ENCODE results near the gene SYNE1. TPM values are rescaled to one million over a fixed set of nuclear protein-coding genes. Genes with fewer than 3 reads are reported as not detected.

The SYNE1 gene
- total RNA-seq, 1 experiment from 2014 or later, result 2.5 TPM

- no peak overlapping the region for H3K4me3 ChIP-seq (ENCODE audit: insufficient read depth, low read depth, low read length)
- DNase-seq, result no peak
Measured at GRCh38 chr6:152261179-152261578, 376.0 kb downstream of the SYNE1 start.

GRCh38 chr6:152259234-152259633 lies 377.9 kb downstream of the SYNE1 start:
- H3K27me3 ChIP-seq (ENCODE audit: control insufficient read depth, insufficient read depth, low read length), result no peaks in the 10 kb centered on the region
- no peaks in the 10 kb centered on the region for H3K36me3 ChIP-seq (replicated peaks; ENCODE audit: control insufficient read depth, insufficient read depth, low read length)
- no peak for DNase-seq
- H3K4me3 ChIP-seq (ENCODE audit: insufficient read depth, low read depth, low read length), result no peak overlapping the region

More at GRCh38 chr6:152261179-152261578, 376.0 kb downstream of the SYNE1 start:
- H3K36me3 ChIP-seq (replicated peaks; ENCODE audit: control insufficient read depth, insufficient read depth, low read length), result no peaks in the 10 kb centered on the region
- no peaks in the 10 kb centered on the region for H3K27me3 ChIP-seq (ENCODE audit: control insufficient read depth, insufficient read depth, low read length)

DNA sequence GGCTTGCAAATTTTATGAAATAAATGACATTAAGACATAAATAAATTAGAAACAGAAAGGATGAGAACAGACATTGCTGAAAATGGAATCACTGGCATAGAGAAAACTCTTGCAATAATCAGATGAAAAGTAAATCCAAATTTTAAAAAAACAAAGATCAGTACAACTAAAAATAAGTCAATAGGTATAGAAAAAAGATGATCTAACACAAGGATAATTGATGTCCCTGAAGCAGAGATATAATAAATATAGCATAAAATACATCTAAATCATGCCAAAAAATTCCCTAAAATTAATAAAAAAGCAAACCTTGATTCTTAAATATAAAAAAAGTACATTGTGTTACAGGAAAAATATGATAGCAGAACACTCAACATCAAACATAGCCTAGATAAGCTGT lies 379.6 kb downstream of the SYNE1 start:
- Histone ChIP-seq H3K4me3 (ENCODE audit: insufficient read depth, low read depth, low read length) (no peak overlapping the region), H3K36me3 (replicated peaks; ENCODE audit: control insufficient read depth, insufficient read depth, low read length) (no peaks in the 10 kb centered on the region), H3K27me3 (ENCODE audit: control insufficient read depth, insufficient read depth, low read length) (no peaks in the 10 kb centered on the region)
- no peak for DNase-seq

GRCh38 chr6:152250127-152250526 lies 387.0 kb downstream of the SYNE1 start:
- Histone ChIP-seq H3K27me3 (ENCODE audit: control insufficient read depth, insufficient read depth, low read length) (no peaks in the 10 kb centered on the region), H3K4me3 (ENCODE audit: insufficient read depth, low read depth, low read length) (no peak overlapping the region), H3K36me3 (replicated peaks; ENCODE audit: control insufficient read depth, insufficient read depth, low read length) (no peaks in the 10 kb centered on the region)
- DNase-seq, result no peak

GRCh38 chr6:152248980-152249379 lies 388.2 kb downstream of the SYNE1 start:
- H3K27me3 ChIP-seq (ENCODE audit: control insufficient read depth, insufficient read depth, low read length), result no peaks in the 10 kb centered on the region
- no peaks in the 10 kb centered on the region for H3K36me3 ChIP-seq (replicated peaks; ENCODE audit: control insufficient read depth, insufficient read depth, low read length)
- H3K4me3 ChIP-seq (ENCODE audit: insufficient read depth, low read depth, low read length), result no peak overlapping the region
- DNase-seq, result no peak

DNA sequence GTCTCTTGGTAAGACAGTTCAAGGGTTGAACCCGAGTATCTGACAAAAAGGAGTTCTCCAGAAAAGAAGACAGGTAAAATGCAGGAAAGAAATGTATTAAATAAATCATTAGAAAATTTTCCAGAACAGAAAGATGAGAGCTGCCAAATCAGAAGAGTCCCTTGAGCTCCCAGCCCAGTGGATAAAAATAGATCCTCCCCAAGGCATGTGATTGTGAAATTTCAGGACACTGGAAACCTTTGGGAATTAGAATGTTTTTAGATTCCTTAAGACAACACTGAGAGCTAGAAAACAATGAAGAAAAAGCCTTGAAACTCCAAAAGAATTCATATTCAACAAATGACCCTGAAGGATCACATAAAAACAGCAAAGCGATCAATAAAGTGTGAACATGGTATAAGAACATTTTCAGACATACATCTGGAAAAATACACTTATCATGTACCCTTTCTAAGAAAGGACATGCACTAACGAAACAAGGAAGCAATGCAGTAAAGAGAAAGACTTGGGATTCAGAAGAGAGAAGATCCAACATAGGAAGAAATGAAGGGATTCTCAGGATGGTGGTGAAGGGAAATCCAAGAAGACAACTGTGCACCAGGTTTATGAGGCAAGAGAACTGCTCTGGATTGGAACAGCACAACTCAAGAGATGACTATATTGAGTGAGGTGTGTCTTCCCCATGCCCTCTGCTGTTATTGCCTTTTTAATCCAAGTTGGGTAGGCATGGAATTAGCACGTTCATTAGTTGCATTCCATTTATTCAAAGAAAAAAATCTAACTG lies 390.4 kb downstream of the SYNE1 start:
- no peak overlapping the region for H3K4me3 ChIP-seq (ENCODE audit: insufficient read depth, low read depth, low read length)
- H3K27me3 ChIP-seq (ENCODE audit: control insufficient read depth, insufficient read depth, low read length), result no peaks in the 10 kb centered on the region
- no peaks in the 10 kb centered on the region for H3K36me3 ChIP-seq (replicated peaks; ENCODE audit: control insufficient read depth, insufficient read depth, low read length)
- no peak for DNase-seq

DNA sequence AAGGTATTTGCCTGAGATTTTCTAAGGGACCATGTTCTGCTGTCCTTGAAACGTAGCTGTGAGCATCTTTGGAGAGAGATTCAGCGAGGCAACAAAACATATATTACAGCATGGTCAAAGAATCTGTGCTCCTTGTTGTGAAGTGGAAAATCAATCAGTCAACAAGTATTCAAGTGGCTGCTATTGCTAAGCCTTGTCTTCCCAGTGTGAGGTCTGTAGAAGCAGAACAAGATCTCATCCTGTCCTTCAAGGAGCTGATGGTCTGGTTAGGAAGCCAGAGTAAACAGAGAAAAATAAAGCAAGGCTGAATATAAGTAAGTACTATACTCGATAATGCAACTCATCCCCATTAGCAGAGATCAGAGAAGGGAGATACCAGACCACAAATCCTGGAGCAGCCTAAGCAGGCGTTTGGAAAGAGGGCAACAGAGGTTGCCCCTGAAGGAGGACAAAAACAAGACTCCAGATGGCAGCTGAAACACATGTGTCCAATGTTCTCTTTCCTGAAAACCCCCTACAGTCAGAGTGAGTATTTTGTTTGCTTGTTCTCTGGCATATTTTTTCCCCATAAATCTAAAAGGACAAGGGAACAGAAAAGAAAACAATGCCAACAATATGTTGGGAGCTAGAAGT lies 392.0 kb downstream of the SYNE1 start:
- DNase-seq, result no peak

GRCh38 chr6:152241013-152241766 lies 396.0 kb downstream of the SYNE1 start:
- no peak for DNase-seq
- Histone ChIP-seq H3K4me3 (ENCODE audit: insufficient read depth, low read depth, low read length) (no peak overlapping the region), H3K27me3 (ENCODE audit: control insufficient read depth, insufficient read depth, low read length) (no peaks in the 10 kb centered on the region), H3K36me3 (replicated peaks; ENCODE audit: control insufficient read depth, insufficient read depth, low read length) (no peaks in the 10 kb centered on the region)

More for the DNA sequence above, 392.0 kb downstream of the SYNE1 start:
- H3K36me3 ChIP-seq (replicated peaks; ENCODE audit: control insufficient read depth, insufficient read depth, low read length), result no peaks in the 10 kb centered on the region
- H3K4me3 ChIP-seq (ENCODE audit: insufficient read depth, low read depth, low read length), result no peak overlapping the region
- H3K27me3 ChIP-seq (ENCODE audit: control insufficient read depth, insufficient read depth, low read length), result no peaks in the 10 kb centered on the region

DNA sequence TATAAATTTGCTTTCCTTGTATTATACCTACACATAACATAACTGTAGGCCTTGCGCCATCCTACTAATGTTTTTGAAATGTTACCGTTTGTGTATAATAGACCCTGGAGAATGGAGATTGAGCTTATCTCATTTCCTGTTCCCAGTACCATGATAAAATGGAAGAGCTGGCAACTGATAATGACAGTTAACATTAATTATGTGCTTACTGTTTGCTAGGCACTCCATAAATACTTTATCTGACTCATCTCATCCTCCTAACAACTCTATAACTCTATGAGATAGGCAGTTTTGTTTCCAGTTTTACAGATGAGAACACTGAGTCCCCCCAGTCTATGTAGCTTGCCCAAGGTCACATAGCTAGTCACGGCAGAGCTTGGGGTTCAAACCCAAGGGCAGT lies 396.7 kb downstream of the SYNE1 start:
- no peaks in the 10 kb centered on the region for H3K27me3 ChIP-seq (ENCODE audit: control insufficient read depth, insufficient read depth, low read length)
- DNase-seq, result no peak
- no peak overlapping the region for H3K4me3 ChIP-seq (ENCODE audit: insufficient read depth, low read depth, low read length)
- no peaks in the 10 kb centered on the region for H3K36me3 ChIP-seq (replicated peaks; ENCODE audit: control insufficient read depth, insufficient read depth, low read length)

DNA sequence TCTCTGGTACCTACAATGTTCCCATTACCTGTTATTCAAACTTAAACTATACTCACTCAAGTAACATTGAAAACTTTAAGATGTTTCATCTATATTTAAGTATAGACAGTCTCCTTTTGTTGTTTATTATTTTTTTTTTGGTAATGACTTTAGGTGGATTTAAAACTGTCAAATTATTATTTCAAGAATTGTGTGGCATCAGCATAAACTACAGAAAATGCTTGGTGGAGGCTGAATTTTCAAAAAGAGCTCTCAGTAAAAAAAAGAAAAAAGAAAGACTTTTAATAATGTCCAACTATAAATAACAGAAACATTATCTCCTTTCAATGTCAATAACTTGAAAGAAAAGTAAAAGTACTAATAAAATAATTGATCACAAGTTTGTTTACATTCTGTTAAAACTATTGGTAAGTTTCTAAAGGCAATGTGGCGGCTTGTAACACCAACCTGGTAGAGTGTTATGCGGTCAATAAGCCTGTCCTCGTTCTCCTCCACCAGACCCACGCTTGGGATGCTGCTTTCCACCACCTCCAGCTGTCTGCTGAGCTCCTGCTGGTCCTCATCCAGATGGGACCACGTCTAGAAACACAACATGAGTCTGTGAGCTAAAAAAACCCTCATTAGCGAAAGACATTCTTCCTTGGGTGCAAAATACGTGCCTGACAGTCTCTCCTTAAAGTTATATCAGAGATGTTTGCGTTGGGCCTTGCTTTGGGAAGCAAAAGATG lies 400.6 kb downstream of the SYNE1 start:
- H3K36me3 ChIP-seq (replicated peaks; ENCODE audit: control insufficient read depth, insufficient read depth, low read length), result no peaks in the 10 kb centered on the region
- DNase-seq, result no peak
- no peaks in the 10 kb centered on the region for H3K27me3 ChIP-seq (ENCODE audit: control insufficient read depth, insufficient read depth, low read length)
- no peak overlapping the region for H3K4me3 ChIP-seq (ENCODE audit: insufficient read depth, low read depth, low read length)

- Histone ChIP-seq H3K36me3 (replicated peaks; ENCODE audit: control insufficient read depth, insufficient read depth, low read length) (no peaks in the 10 kb centered on the region), H3K4me3 (ENCODE audit: insufficient read depth, low read depth, low read length) (no peak overlapping the region), H3K27me3 (ENCODE audit: control insufficient read depth, insufficient read depth, low read length) (no peaks in the 10 kb centered on the region)
- no peak for DNase-seq
Measured at GRCh38 chr6:152233547-152234320, 403.4 kb downstream of the SYNE1 start.

- no peaks in the 10 kb centered on the region for H3K27me3 ChIP-seq (ENCODE audit: control insufficient read depth, insufficient read depth, low read length)
- no peak for DNase-seq
- H3K4me3 ChIP-seq (ENCODE audit: insufficient read depth, low read depth, low read length), result no peak overlapping the region
- H3K36me3 ChIP-seq (replicated peaks; ENCODE audit: control insufficient read depth, insufficient read depth, low read length), result no peaks in the 10 kb centered on the region
Measured at GRCh38 chr6:152232501-152233151, 404.5 kb downstream of the SYNE1 start.

GRCh38 chr6:152229330-152229729 lies 407.8 kb downstream of the SYNE1 start:
- Histone ChIP-seq H3K4me3 (ENCODE audit: insufficient read depth, low read depth, low read length) (no peak overlapping the region), H3K27me3 (ENCODE audit: control insufficient read depth, insufficient read depth, low read length) (no peaks in the 10 kb centered on the region)
- no peak for DNase-seq

More at GRCh38 chr6:152229330-152229729, 407.8 kb downstream of the SYNE1 start:
- H3K36me3 ChIP-seq (replicated peaks; ENCODE audit: control insufficient read depth, insufficient read depth, low read length), result no peaks in the 10 kb centered on the region
